ENCODE results near the gene FHOD3. TPM values are rescaled to one million over a fixed set of nuclear protein-coding genes. Genes with fewer than 3 reads are reported as not detected.

Gene FHOD3
- total RNA-seq, 1 experiment from 2014 or later = 22.7 TPM

- no TSS peak for BruUV-seq (replicated peaks)
- Histone ChIP-seq H3K9me3 (ENCODE audit: control insufficient read depth, insufficient read depth, low read depth, low read length) (no peaks in the 10 kb centered on the region), H3K27ac (ENCODE audit: low read length) (no peak overlapping the region), H3K27me3 (ENCODE audit: control insufficient read depth, insufficient read depth, low read length) (no peaks in the 10 kb centered on the region), H3K36me3 (ENCODE audit: control insufficient read depth, insufficient read depth, low read length) (no peaks in the 10 kb centered on the region), H3K4me3 (ENCODE audit: low read depth in 2 of 2, low read length in 2 of 2) (no peak overlapping the region), H3K4me1 (ENCODE audit: control insufficient read depth, insufficient read depth, low read length) (no peaks in the 10 kb centered on the region)
- no peak for TF ChIP-seq SIN3A (IDR thresholded peaks at IDR 0.05; ENCODE audit: borderline replicate concordance, insufficient read depth, low read depth, low read length)
- no peak for TF ChIP-seq CTCF (IDR thresholded peaks at IDR 0.05)
- TF ChIP-seq TCF7L2 (IDR thresholded peaks at IDR 0.05; ENCODE audit: low read depth, low read length) = no peak
- TF ChIP-seq POLR2AphosphoS5 (IDR thresholded peaks at IDR 0.05; ENCODE audit: low read depth, low read length) = no peak
- TF ChIP-seq REST (IDR thresholded peaks at IDR 0.05; ENCODE audit: insufficient read depth in 1 of 2, low read depth in 2 of 2, low read length in 1 of 2) = no peak
- intact Hi-C loops (cut with micrococcal nuclease; ENCODE audit: unreplicated experiment) = no loop called here
- CTCF ChIA-PET = no interaction called here
- ATAC-seq = no peak
- in situ Hi-C loops (cut with HindIII; ENCODE audit: low pct_unique_long_range_greater_than_20kb, low sequenced_read_pairs) = no loop called here
- no peak for DNase-seq (ENCODE audit: low read depth, low spot score)
- POLR2A ChIA-PET = no interaction called here
Observed at GRCh38 chr18:36663312-36663711, 365.8 kb downstream of the FHOD3 start.

- no TSS peak for BruUV-seq (replicated peaks)
- DNase-seq (ENCODE audit: low read depth, low spot score) = no peak
- H3K4me1 ChIP-seq (ENCODE audit: control insufficient read depth, insufficient read depth, low read length) = no peaks in the 10 kb centered on the region
- no peaks in the 10 kb centered on the region for H3K36me3 ChIP-seq (ENCODE audit: control insufficient read depth, insufficient read depth, low read length)
- no peaks in the 10 kb centered on the region for H3K27me3 ChIP-seq (ENCODE audit: control insufficient read depth, insufficient read depth, low read length)
- no peaks in the 10 kb centered on the region for H3K9me3 ChIP-seq (ENCODE audit: control insufficient read depth, insufficient read depth, low read depth, low read length)
- H3K27ac ChIP-seq (ENCODE audit: low read length) = no peak overlapping the region
- TF ChIP-seq SIN3A (IDR thresholded peaks at IDR 0.05; ENCODE audit: borderline replicate concordance, insufficient read depth, low read depth, low read length) (no peak), CTCF (IDR thresholded peaks at IDR 0.05) (no peak)
- no peak for ATAC-seq
- no peak overlapping the region for H3K4me3 ChIP-seq (ENCODE audit: low read depth in 2 of 2, low read length in 2 of 2)
- ChIA-PET CTCF (no interaction called here), POLR2A (no interaction called here)
- in situ Hi-C loops (cut with HindIII; ENCODE audit: low pct_unique_long_range_greater_than_20kb, low sequenced_read_pairs) (no loop called here), intact Hi-C loops (cut with micrococcal nuclease; ENCODE audit: unreplicated experiment) (no loop called here)
Observed at GRCh38 chr18:36665952-36666351, 368.4 kb downstream of the FHOD3 start.

- intact Hi-C loops (cut with micrococcal nuclease; ENCODE audit: unreplicated experiment) = no loop called here
- Histone ChIP-seq H3K27ac (ENCODE audit: low read length) (no peak overlapping the region), H3K36me3 (ENCODE audit: control insufficient read depth, insufficient read depth, low read length) (no peaks in the 10 kb centered on the region), H3K4me1 (ENCODE audit: control insufficient read depth, insufficient read depth, low read length) (no peaks in the 10 kb centered on the region), H3K4me3 (ENCODE audit: low read depth in 2 of 2, low read length in 2 of 2) (no peak overlapping the region), H3K27me3 (ENCODE audit: control insufficient read depth, insufficient read depth, low read length) (no peaks in the 10 kb centered on the region), H3K9me3 (ENCODE audit: control insufficient read depth, insufficient read depth, low read depth, low read length) (no peaks in the 10 kb centered on the region)
- no peak for ATAC-seq
- ChIA-PET CTCF (no interaction called here), POLR2A (no interaction called here)
- no TSS peak for BruUV-seq (replicated peaks)
- in situ Hi-C loops (cut with HindIII; ENCODE audit: low pct_unique_long_range_greater_than_20kb, low sequenced_read_pairs) = no loop called here
- no peak for TF ChIP-seq REST (IDR thresholded peaks at IDR 0.05; ENCODE audit: insufficient read depth in 1 of 2, low read depth in 2 of 2, low read length in 1 of 2)
- TF ChIP-seq TCF7L2 (IDR thresholded peaks at IDR 0.05; ENCODE audit: low read depth, low read length) = no peak
- no peak for TF ChIP-seq CTCF (IDR thresholded peaks at IDR 0.05)
- TF ChIP-seq POLR2AphosphoS5 (IDR thresholded peaks at IDR 0.05; ENCODE audit: low read depth, low read length) = no peak
- TF ChIP-seq SIN3A (IDR thresholded peaks at IDR 0.05; ENCODE audit: borderline replicate concordance, insufficient read depth, low read depth, low read length) = no peak
- DNase-seq (ENCODE audit: low read depth, low spot score) = no peak
Observed at GRCh38 chr18:36667811-36668210, 370.3 kb downstream of the FHOD3 start.

Measured in Panc1 (cell line).